Lung (tissue), 16 donors: ENCODE measurements around the gene SLC9A2. TPM values are rescaled to one million over a fixed set of nuclear protein-coding genes. Genes with fewer than 3 reads are reported as not detected.

Source experiments
- ATAC-seq: fragments of 200-7000 bp; cut with Tn5 transposase; one replicate; pipeline ENCODE4 v1.9.1; 2020; ENCODE audit warnings: moderate number of reproducible peaks; ENCODE audit not compliant: insufficient read depth, low FRiP score
- DNase-seq, 3 donors: peaks; one replicate each; pipeline ENCODE4 v3.0.0-alpha.2; 2013 to 2017
- H3K27ac ChIP-seq, 2 donors: one replicate each; pipeline ENCODE4 v1.5.1; 2013; ENCODE audit warnings: mild to moderate bottlenecking in 2 of 2, moderate library complexity in 2 of 2, control low read depth in 1 of 2, inconsistent platforms in 1 of 2, low read depth in 1 of 2, low read length in 1 of 2
- H3K27me3 ChIP-seq, 3 donors: one replicate each; pipeline ENCODE4 v1.5.1; 2013; ENCODE audit warnings: low read length in 2 of 3; ENCODE audit not compliant: control insufficient read depth in 3 of 3, insufficient read depth in 3 of 3
- H3K36me3 ChIP-seq, 4 donors: one replicate each; pipeline ENCODE4 v1.5.1; 2013; ENCODE audit warnings: low read length in 4 of 4, mild to moderate bottlenecking in 1 of 4, moderate library complexity in 1 of 4; ENCODE audit not compliant: control insufficient read depth in 4 of 4, insufficient read depth in 4 of 4
- H3K4me1 ChIP-seq, 5 donors: one replicate each; pipeline ENCODE4 v1.5.1; 2013; ENCODE audit warnings: low read length in 5 of 5, mild to moderate bottlenecking in 2 of 5, moderate library complexity in 1 of 5; ENCODE audit not compliant: control insufficient read depth in 5 of 5, insufficient read depth in 5 of 5
- H3K4me3 ChIP-seq: one replicate; pipeline ENCODE4 v1.5.1; 2013; ENCODE audit warnings: mild to moderate bottlenecking, control low read depth, moderate library complexity
- H3K9ac ChIP-seq, 2 donors: one replicate each; pipeline ENCODE4 v1.5.1; 2013; ENCODE audit warnings: low read length in 2 of 2, control low read depth in 1 of 2; ENCODE audit not compliant: insufficient read depth in 1 of 2
- H3K9me3 ChIP-seq, 4 donors: one replicate each; pipeline ENCODE4 v1.5.1; 2013; ENCODE audit warnings: low read length in 3 of 4, mild to moderate bottlenecking in 1 of 4, moderate library complexity in 1 of 4; ENCODE audit not compliant: control insufficient read depth in 4 of 4, insufficient read depth in 3 of 4
- CTCF ChIP-seq: IDR thresholded peaks from 2 replicates; pipeline ENCODE4 v1.5.1; 2012; ENCODE audit warnings: mild to moderate bottlenecking; ENCODE audit errors: control extremely low read depth, extremely low read depth
- WGBS, 2 donors: extraction: QIAGEN DNeasy Blood & Tissue Kit; methylation state at CpG; one replicate each; pipeline ENCODE4 v1.1.7; 2013; 5-methylcytosine and 5-hydroxymethylcytosine counted together
- long read RNA-seq, 5 donors: transcript quantifications; one replicate each; lab custom pipeline, GENCODE V29; 2026
- polyA plus RNA-seq, 2 donors: library from polyadenylated mRNA; stranded (reverse); fragments of 200-250 nt; gene quantifications; one replicate each; pipeline ENCODE4 v1.2.1, GENCODE V29; 2013
- total RNA-seq, 2 donors: library from RNA; depleted of rRNA in 1 of 2; stranded (reverse); fragments of >200 nt in 1 of 2; gene quantifications; one replicate each; pipeline ENCODE4 v1.2.1, GENCODE V29; 2014 to 2021
- donor health status: control.
- donor health status: control.
- donor health status: Bipolar disorder and iron deficiency.
- donor health status: healthy.
- donor health status: DM: yes; HTN: yes; CAD: no.

Gene SLC9A2, protein sequence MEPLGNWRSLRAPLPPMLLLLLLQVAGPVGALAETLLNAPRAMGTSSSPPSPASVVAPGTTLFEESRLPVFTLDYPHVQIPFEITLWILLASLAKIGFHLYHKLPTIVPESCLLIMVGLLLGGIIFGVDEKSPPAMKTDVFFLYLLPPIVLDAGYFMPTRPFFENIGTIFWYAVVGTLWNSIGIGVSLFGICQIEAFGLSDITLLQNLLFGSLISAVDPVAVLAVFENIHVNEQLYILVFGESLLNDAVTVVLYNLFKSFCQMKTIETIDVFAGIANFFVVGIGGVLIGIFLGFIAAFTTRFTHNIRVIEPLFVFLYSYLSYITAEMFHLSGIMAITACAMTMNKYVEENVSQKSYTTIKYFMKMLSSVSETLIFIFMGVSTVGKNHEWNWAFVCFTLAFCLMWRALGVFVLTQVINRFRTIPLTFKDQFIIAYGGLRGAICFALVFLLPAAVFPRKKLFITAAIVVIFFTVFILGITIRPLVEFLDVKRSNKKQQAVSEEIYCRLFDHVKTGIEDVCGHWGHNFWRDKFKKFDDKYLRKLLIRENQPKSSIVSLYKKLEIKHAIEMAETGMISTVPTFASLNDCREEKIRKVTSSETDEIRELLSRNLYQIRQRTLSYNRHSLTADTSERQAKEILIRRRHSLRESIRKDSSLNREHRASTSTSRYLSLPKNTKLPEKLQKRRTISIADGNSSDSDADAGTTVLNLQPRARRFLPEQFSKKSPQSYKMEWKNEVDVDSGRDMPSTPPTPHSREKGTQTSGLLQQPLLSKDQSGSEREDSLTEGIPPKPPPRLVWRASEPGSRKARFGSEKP
- total RNA-seq (under 1 TPM; 0.06 to 0.52 TPM), polyA plus RNA-seq (under 1 TPM; 0.04 to 0.09 TPM)
- long read RNA-seq, donor 1 = 0 reads
- long read RNA-seq, donor 2 = 0 reads
- long read RNA-seq, donor 3 = 0 reads
- long read RNA-seq, donor 4 = 0 reads
- long read RNA-seq, donor 5 = 0 reads

DNA sequence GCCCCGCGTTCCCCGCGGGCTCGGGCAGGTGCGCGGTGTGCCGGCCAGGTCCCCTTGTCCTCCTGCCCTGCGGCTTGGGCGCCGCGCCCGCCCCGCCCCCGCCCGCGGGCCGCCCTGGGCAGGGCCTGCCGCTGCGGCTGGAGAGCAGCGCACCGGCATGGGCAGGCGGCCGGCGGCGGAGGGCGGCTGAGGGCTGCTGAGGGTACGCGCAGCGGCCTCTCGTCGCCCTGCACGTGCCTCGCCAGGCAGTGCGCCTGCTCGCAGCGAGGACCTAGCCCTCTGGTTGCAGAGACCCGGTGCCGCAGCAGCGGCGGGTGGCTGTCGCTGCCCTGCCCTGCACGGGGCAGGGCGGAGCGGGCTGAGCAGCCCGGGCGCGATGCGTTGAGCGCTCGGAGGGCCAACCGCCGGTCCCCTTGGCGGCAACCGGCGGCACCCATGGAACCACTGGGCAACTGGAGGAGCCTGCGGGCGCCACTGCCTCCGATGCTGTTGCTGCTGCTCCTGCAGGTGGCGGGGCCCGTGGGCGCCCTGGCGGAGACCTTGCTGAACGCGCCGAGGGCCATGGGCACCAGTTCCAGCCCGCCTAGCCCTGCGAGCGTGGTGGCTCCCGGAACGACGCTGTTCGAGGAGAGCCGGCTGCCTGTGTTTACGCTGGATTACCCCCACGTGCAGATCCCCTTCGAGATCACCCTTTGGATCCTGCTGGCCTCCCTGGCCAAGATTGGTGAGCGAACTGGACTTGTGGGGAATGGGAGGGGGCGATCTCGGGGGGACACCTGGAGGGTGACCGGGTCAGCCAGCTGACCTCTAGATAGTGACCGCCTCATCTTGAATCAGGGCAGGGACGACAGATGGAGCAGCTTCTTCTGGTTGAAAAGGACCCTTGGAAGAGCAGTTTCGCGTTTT, at the start of gene SLC9A2:
Gene SLC9A2, plus strand, starts transcription at position 140 of the 906 bp plus-strand sequence. Its CDS starts 296 bp downstream, at position 436.
- Histone ChIP-seq H3K4me1 (peaks cover 0 to 11% (median 5%) of the 10 kb centered on the region in 5 donors), H3K4me3 (peak within 1 kb of the TSS; percentile 47), H3K27me3 (peaks cover 0 to 64% (median 61%) of the 10 kb centered on the region in 3 donors), H3K36me3 (no peaks in the 10 kb centered on the region), H3K27ac (no peak within 1 kb of the TSS), H3K9me3 (peaks cover 0 to 2% (median 0%) of the 10 kb centered on the region in 4 donors), H3K9ac (no peak within 1 kb of the TSS)
- DNase-seq (peak; percentile 17 to 59 (median 37)), ATAC-seq (peak; percentile 73)
- WGBS, 2 donors = 3 to 4% methylated on average over 69 to 85 of the region's 85 CpGs
- TF ChIP-seq CTCF = no peak

- DNase-seq (no peak), ATAC-seq (no peak)
- Histone ChIP-seq H3K27me3 (no peaks in the 10 kb centered on the region), H3K4me1 (no peaks in the 10 kb centered on the region), H3K36me3 (no peaks in the 10 kb centered on the region), H3K9me3 (peaks cover 0 to 2% (median 0%) of the 10 kb centered on the region in 4 donors), H3K9ac (no peak overlapping the region), H3K27ac (no peak overlapping the region), H3K4me3 (no peak overlapping the region)
- WGBS, 2 donors = 92 to 98% methylated on average over 1 of the region's 1 CpG
- TF ChIP-seq CTCF = no peak
Observed at GRCh38 chr2:102575888-102576287, 43.5 kb upstream of the SLC9A2 start.

DNA sequence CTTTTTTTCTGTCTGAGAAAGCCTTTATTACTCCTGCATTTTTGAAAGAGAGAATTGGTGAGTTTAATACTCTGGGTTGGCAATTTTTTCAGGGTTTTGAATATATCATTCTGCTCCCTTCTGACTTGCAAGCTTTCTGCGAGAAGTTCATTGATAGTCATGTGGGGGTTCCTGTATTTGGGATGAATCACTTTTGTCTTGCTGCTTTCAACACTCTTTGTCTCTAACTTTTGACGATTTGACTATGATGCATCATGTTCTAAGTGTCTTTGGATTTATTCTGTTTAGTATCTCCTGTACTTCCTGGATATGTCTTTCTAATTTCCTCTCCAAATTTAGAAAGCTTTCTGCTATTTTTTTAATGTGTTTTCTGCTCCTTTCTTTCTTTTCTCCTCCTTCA, 41.0 kb upstream of the SLC9A2 start:
- Histone ChIP-seq H3K27me3 (no peaks in the 10 kb centered on the region), H3K4me1 (no peaks in the 10 kb centered on the region), H3K4me3 (no peak overlapping the region), H3K9ac (no peak overlapping the region), H3K9me3 (peaks cover 0 to 2% (median 0%) of the 10 kb centered on the region in 4 donors), H3K27ac (no peak overlapping the region), H3K36me3 (no peaks in the 10 kb centered on the region)
- 87% methylated on average over 2 of the region's 2 CpGs for WGBS, 2 donors
- TF ChIP-seq CTCF = no peak
- DNase-seq (no peak), ATAC-seq (no peak)
